Fibroblast of lung (primary cell): ENCODE data around the gene TENM3. TPM values are rescaled to one million over a fixed set of nuclear protein-coding genes. Genes with fewer than 3 reads are reported as not detected.

Experiments used
- DNase-seq, 2 donors: peaks; one replicate each; pipeline versions ENCODE4 v3.0.0 to v3.0.0-alpha.2; 2010; ENCODE audit warnings: low read depth in 2 of 2
- H2AFZ ChIP-seq: 2 replicates; pipeline ENCODE4 v1.5.1; 2012; ENCODE audit warnings: low read length, control low read depth, inconsistent platforms
- H3K27ac ChIP-seq: 2 replicates; pipeline ENCODE4 v1.5.1; 2011; ENCODE audit warnings: low read length, control low read depth; ENCODE audit not compliant: insufficient read depth
- H3K27me3 ChIP-seq: 2 replicates; pipeline ENCODE4 v1.5.1; 2011; ENCODE audit warnings: mild to moderate bottlenecking, low read length; ENCODE audit not compliant: control insufficient read depth, insufficient read depth
- H3K36me3 ChIP-seq: 2 replicates; pipeline ENCODE4 v1.5.1; 2011; ENCODE audit warnings: low read length; ENCODE audit not compliant: control insufficient read depth, insufficient read depth
- H3K4me1 ChIP-seq: 2 replicates; pipeline ENCODE4 v1.5.1; 2011; ENCODE audit warnings: low read length; ENCODE audit not compliant: control insufficient read depth, insufficient read depth; ENCODE audit errors: extremely low read depth
- H3K4me2 ChIP-seq: 2 replicates; pipeline ENCODE4 v1.5.1; 2011; ENCODE audit warnings: low read length, control low read depth; ENCODE audit not compliant: insufficient read depth; ENCODE audit errors: extremely low read depth
- H3K4me3 ChIP-seq, 4 experiments: fragments of 200-600 bp in 1 of 4; sonication (generic) in 1 of 4; replicated peaks in 1 of 4; 2 replicates each; pipeline ENCODE4 v1.5.1; 2011 to 2016; ENCODE audit warnings: low read length in 4 of 4, low read depth in 3 of 4, mild to moderate bottlenecking in 3 of 4, control low read depth in 2 of 4, inconsistent platforms in 1 of 4, mixed read lengths in 1 of 4; ENCODE audit not compliant: insufficient read depth in 1 of 4; ENCODE audit errors: control extremely low read depth in 1 of 4
- H3K79me2 ChIP-seq: 2 replicates; pipeline ENCODE4 v1.5.1; 2012; ENCODE audit warnings: mild to moderate bottlenecking, low read length, inconsistent platforms; ENCODE audit not compliant: control insufficient read depth, insufficient read depth
- H3K9ac ChIP-seq: 2 replicates; pipeline ENCODE4 v1.5.1; 2011; ENCODE audit warnings: mild to moderate bottlenecking, low read length, control low read depth; ENCODE audit not compliant: insufficient read depth
- H3K9me3 ChIP-seq: 2 replicates; pipeline ENCODE4 v1.5.1; 2012; ENCODE audit warnings: low read depth, low read length; ENCODE audit not compliant: control insufficient read depth, insufficient read depth
- H4K20me1 ChIP-seq: 2 replicates; pipeline ENCODE4 v1.5.1; 2011; ENCODE audit warnings: low read length; ENCODE audit not compliant: control insufficient read depth, insufficient read depth; ENCODE audit errors: extremely low read depth
- EZH2 ChIP-seq: IDR thresholded peaks from 2 replicates; pipeline ENCODE4 v1.5.1; 2012; ENCODE audit warnings: low read length, control low read depth, mild to moderate bottlenecking; ENCODE audit errors: missing control alignments
- polyA plus RNA-seq, 2 donors: library from polyadenylated mRNA; depleted of rRNA in 1 of 2; stranded (reverse) in 1 of 2; unstranded in 1 of 2; fragments of >200 nt; gene quantifications; 2 replicates each; pipeline ENCODE4 v1.2.1, GENCODE V29; 2011 to 2012; ENCODE audit warnings: missing spikeins in 1 of 2
- total RNA-seq: library from RNA; depleted of rRNA; stranded (reverse); fragments of >200 nt; gene quantifications from 2 replicates; pipeline ENCODE4 v1.2.1, GENCODE V29; 2014
- TF ChIP-seq, protein P1 (sequence below), 2 donors: IDR thresholded peaks in 1 of 2; conservative IDR thresholded peaks in 1 of 2; 1 replicate in 1 of 2; 2 replicates in 1 of 2; pipeline ENCODE4 v1.5.1; 2011 to 2012; ENCODE audit warnings: low read length in 2 of 2, control low read depth in 1 of 2, inconsistent platforms in 1 of 2, low read depth in 1 of 2, mild to moderate bottlenecking in 1 of 2

Gene TENM3
- total and polyA plus RNA-seq, 2 donors (not counting 1 experiment from before 2014, with no cell fraction given) = 2.7 to 3.6 TPM

DNA sequence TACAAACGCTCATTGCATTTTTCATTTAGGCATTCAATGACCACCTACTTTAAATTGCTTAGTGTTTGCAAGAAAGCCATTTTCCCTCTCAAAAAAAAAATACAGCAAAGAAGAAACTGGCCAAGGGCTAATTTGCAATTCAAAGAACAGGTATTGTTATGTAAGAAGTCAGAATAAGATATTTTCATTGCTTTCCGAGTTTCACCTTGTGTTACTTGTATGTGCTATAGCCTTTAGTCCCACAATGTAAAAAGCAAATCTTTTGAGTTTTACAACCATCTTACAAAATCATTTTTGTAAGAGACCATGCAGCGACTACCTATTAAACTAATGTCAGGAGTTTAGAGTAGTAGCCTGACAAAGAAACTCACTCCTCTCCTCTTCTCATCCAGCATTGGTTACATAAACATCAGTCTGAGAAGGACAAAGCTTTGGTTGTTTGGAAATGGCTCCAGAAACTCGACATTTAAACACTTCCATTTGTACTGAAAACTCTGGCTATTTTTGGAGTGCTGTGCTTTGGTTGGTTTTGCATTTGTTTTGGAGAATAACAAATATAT lies 15.3 kb downstream of the TENM3 start:
- no peaks in the 10 kb centered on the region for H3K4me1 ChIP-seq
- no peak for TF ChIP-seq EZH2
- TF ChIP-seq, protein P1, sequence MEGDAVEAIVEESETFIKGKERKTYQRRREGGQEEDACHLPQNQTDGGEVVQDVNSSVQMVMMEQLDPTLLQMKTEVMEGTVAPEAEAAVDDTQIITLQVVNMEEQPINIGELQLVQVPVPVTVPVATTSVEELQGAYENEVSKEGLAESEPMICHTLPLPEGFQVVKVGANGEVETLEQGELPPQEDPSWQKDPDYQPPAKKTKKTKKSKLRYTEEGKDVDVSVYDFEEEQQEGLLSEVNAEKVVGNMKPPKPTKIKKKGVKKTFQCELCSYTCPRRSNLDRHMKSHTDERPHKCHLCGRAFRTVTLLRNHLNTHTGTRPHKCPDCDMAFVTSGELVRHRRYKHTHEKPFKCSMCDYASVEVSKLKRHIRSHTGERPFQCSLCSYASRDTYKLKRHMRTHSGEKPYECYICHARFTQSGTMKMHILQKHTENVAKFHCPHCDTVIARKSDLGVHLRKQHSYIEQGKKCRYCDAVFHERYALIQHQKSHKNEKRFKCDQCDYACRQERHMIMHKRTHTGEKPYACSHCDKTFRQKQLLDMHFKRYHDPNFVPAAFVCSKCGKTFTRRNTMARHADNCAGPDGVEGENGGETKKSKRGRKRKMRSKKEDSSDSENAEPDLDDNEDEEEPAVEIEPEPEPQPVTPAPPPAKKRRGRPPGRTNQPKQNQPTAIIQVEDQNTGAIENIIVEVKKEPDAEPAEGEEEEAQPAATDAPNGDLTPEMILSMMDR (conservative IDR thresholded peaks at IDR 0.05 in 1 of 2, IDR thresholded peaks at IDR 0.05 in 1 of 2; ENCODE audit: low read depth in 1 of 2, low read length in 2 of 2) = no peak
- no peak overlapping the region for H3K4me2 ChIP-seq
- H3K4me3 ChIP-seq = no peak overlapping the region
- no peaks in the 10 kb centered on the region for H3K36me3 ChIP-seq
- no peak overlapping the region for H3K27ac ChIP-seq
- no peaks in the 10 kb centered on the region for H3K9me3 ChIP-seq
- H3K79me2 ChIP-seq = no peaks in the 10 kb centered on the region
- DNase-seq = no peak
- no peaks in the 10 kb centered on the region for H3K27me3 ChIP-seq
- H3K9ac ChIP-seq = no peak overlapping the region
- no peak overlapping the region for H2AFZ ChIP-seq
- no peaks in the 10 kb centered on the region for H4K20me1 ChIP-seq

DNA sequence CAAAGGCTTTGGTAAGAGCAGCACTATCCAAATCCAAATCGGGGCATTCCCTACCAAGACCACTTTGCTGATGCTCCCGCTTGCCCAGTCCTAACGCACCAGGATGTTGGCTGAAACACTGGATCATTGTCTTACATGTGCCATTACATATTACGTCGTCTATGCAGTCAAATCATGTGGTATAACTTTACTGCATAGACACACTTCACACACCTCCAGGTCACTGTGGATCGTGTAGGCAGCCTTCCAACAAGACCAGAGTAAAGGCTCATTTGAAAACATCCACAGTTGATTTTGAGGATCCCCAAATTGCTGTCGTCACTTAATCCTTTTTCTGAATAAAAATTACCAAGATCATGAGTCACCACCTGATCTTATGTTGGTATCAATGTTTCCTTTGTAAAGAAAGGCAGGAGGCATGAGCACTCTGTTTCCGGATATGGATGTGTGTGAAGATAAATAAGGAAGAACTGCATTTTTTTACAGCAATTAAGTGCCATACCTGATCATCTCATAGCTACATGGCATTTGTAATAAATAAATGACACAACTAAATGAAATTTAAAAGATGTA lies 18.5 kb downstream of the TENM3 start:
- H3K27me3 ChIP-seq = no peaks in the 10 kb centered on the region
- no peaks in the 10 kb centered on the region for H3K79me2 ChIP-seq
- no peaks in the 10 kb centered on the region for H3K4me1 ChIP-seq
- H4K20me1 ChIP-seq = no peaks in the 10 kb centered on the region
- no peaks in the 10 kb centered on the region for H3K36me3 ChIP-seq
- TF ChIP-seq, protein P1 (conservative IDR thresholded peaks at IDR 0.05 in 1 of 2, IDR thresholded peaks at IDR 0.05 in 1 of 2; ENCODE audit: low read depth in 1 of 2, low read length in 2 of 2) = no peak
- TF ChIP-seq EZH2 = no peak
- H3K4me2 ChIP-seq = no peak overlapping the region
- H3K27ac ChIP-seq = no peak overlapping the region
- no peak overlapping the region for H3K9ac ChIP-seq
- no peak overlapping the region for H2AFZ ChIP-seq
- peak in 1 of 2 donors; percentile 35 for DNase-seq
- no peaks in the 10 kb centered on the region for H3K9me3 ChIP-seq
- H3K4me3 ChIP-seq = no peak overlapping the region

DNA sequence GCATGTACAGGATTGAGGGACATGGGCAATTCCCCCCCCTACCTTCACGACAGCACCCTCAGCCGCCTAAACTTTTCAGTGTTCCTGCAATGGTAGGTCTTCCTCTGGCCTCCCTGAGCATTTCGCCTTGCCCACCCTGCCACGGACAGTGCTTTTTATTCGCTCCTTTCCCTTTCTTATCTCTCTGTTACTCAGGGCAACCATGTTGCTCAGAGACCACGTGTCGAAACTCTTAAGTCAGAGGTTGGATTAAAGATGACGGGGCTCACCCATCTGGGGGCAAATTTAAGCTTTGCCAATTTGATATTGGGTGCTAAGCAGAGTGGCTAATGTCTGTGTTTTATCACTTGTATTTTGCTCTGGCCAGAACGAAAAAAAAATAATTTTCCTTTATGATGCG lies 20.4 kb downstream of the TENM3 start:
- Histone ChIP-seq H3K27me3 (no peaks in the 10 kb centered on the region), H3K27ac (no peak overlapping the region), H3K79me2 (no peaks in the 10 kb centered on the region), H3K4me2 (no peak overlapping the region), H3K9me3 (no peaks in the 10 kb centered on the region), H2AFZ (no peak overlapping the region), H3K9ac (no peak overlapping the region), H3K36me3 (no peaks in the 10 kb centered on the region), H4K20me1 (no peaks in the 10 kb centered on the region), H3K4me3 (no peak overlapping the region), H3K4me1 (no peaks in the 10 kb centered on the region)
- DNase-seq = no peak
- no peak for TF ChIP-seq EZH2
- TF ChIP-seq, protein P1 (conservative IDR thresholded peaks at IDR 0.05 in 1 of 2, IDR thresholded peaks at IDR 0.05 in 1 of 2; ENCODE audit: low read depth in 1 of 2, low read length in 2 of 2) = no peak
